Measurements from ENCODE around the gene TMF1.

The TMF1 gene

DNA sequence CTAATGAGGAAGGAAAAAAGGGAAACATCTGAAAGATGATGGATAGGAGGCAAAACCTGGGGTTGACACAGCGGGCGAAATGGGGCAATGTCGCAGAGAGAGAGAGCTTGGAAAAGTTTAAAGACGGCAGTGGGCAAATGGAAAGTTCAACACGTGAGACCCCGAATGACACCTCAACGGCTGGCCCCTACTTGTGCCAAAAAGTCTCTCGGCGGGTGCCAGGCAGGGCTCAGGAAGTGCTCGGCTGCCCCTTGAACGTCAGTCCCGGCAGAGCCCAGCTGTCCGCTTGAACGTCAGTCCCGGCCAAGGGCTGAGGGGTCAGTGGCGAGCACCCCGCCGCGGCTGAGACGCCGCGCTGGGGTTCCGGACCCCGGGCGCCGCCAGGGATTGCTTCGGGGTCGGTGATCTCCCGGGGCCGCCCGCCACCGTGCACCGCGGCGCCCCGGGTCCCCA, 39.3 kb downstream of the TMF1 start:
- no peaks in the 10 kb centered on the region for H3K9me3 ChIP-seq (ENCODE audit: control insufficient read depth, insufficient read depth, low read length)
- H3K9me2 ChIP-seq (replicated peaks; ENCODE audit: control insufficient read depth, low read length), result no peaks in the 10 kb centered on the region
- peaks cover 3% of the 10 kb centered on the region; the same call in 1 of the 2 replicates for H3K36me3 ChIP-seq (ENCODE audit: control insufficient read depth, low read length)
- 0 out of 2 replicates have a peak, but pooled peaks cover 4% of the 10 kb centered on the region for H3F3A ChIP-seq (ENCODE audit: control insufficient read depth, insufficient read depth)
- no peaks in the 10 kb centered on the region for H3K27me3 ChIP-seq (ENCODE audit: control insufficient read depth, low read length)
- H3K4me1 ChIP-seq (ENCODE audit: control insufficient read depth, low read length), result peaks cover 27% of the 10 kb centered on the region
- no peaks in the 10 kb centered on the region; the same call in 1 of the 2 replicates for H3K79me2 ChIP-seq (ENCODE audit: control insufficient read depth, low read length)
- peak overlapping the region; percentile 74 for H3K4me3 ChIP-seq (ENCODE audit: low read length)
- TF ChIP-seq CTCF (IDR thresholded peaks at IDR 0.05; ENCODE audit: low read depth, low read length, poor library complexity, severe bottlenecking) (no peak), EZH2phosphoT487 (IDR thresholded peaks at IDR 0.05; ENCODE audit: borderline replicate concordance, low read length) (no peak)
- no peaks in the 10 kb centered on the region for H4K20me1 ChIP-seq (ENCODE audit: control insufficient read depth, insufficient read depth, low read depth, low read length)
- H3K4me2 ChIP-seq (ENCODE audit: low read length), result peak overlapping the region; percentile 93
- H3K27ac ChIP-seq (ENCODE audit: low read depth, low read length), result no peak overlapping the region

DNA sequence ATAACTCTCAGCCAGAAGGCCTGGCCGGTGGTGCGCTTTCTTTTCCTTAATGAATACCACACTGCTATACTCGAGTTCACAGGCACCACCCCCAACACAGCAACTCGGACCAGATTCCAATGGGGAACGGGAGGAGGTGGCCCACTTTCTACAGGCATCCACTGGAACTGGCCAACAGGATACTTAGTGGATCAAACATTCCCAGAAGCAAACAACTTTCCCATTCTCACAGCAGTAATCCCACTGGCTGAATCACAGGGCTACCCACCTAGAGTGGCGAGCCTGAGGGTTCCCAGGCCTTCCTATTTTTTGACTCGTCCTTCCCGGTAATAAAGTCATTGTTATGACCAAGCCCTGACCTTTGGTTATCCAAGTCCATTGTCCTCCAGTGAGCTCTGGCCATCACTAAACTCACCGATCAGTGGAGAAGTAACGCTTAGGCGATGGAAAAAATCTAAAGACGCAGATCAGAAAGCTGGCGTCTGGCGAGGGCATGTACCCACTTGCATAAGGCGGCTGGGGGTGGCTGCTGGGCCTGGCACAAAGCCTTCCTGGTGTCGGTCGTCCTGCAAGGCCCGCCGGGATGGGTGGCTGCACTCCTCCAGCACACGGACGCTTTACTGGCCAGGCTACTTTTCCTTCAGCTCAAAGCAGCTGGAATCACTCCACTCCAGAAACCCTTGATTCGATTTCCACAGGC, 39.9 kb downstream of the TMF1 start:
- no peaks in the 10 kb centered on the region for H3K9me3 ChIP-seq (ENCODE audit: control insufficient read depth, insufficient read depth, low read length)
- no peak overlapping the region for H3K27ac ChIP-seq (ENCODE audit: low read depth, low read length)
- H3K36me3 ChIP-seq (ENCODE audit: control insufficient read depth, low read length), result peaks cover 3% of the 10 kb centered on the region; the same call in 1 of the 2 replicates
- H3K79me2 ChIP-seq (ENCODE audit: control insufficient read depth, low read length), result no peaks in the 10 kb centered on the region; the same call in 1 of the 2 replicates
- H3K4me1 ChIP-seq (ENCODE audit: control insufficient read depth, low read length), result peaks cover 27% of the 10 kb centered on the region
- TF ChIP-seq EZH2phosphoT487 (IDR thresholded peaks at IDR 0.05; ENCODE audit: borderline replicate concordance, low read length), result no peak
- no peak for TF ChIP-seq CTCF (IDR thresholded peaks at IDR 0.05; ENCODE audit: low read depth, low read length, poor library complexity, severe bottlenecking)
- no peaks in the 10 kb centered on the region for H4K20me1 ChIP-seq (ENCODE audit: control insufficient read depth, insufficient read depth, low read depth, low read length)
- H3K9me2 ChIP-seq (replicated peaks; ENCODE audit: control insufficient read depth, low read length), result no peaks in the 10 kb centered on the region
- peak overlapping the region; percentile 74 for H3K4me3 ChIP-seq (ENCODE audit: low read length)
- peak overlapping the region; percentile 93 for H3K4me2 ChIP-seq (ENCODE audit: low read length)
- H3K27me3 ChIP-seq (ENCODE audit: control insufficient read depth, low read length), result no peaks in the 10 kb centered on the region
- 0 out of 2 replicates have a peak, but pooled peaks cover 4% of the 10 kb centered on the region for H3F3A ChIP-seq (ENCODE audit: control insufficient read depth, insufficient read depth)

GRCh38 chr3:69011096-69011730, 40.9 kb downstream of the TMF1 start:
- H3K4me2 ChIP-seq (ENCODE audit: low read length), result no peak overlapping the region
- H3K36me3 ChIP-seq (ENCODE audit: control insufficient read depth, low read length), result peaks cover 7% of the 10 kb centered on the region; the same call in 1 of the 2 replicates
- no peaks in the 10 kb centered on the region for H3K9me2 ChIP-seq (replicated peaks; ENCODE audit: control insufficient read depth, low read length)
- no peaks in the 10 kb centered on the region for H3F3A ChIP-seq (ENCODE audit: control insufficient read depth, insufficient read depth)
- no peaks in the 10 kb centered on the region; the same call in 1 of the 2 replicates for H3K79me2 ChIP-seq (ENCODE audit: control insufficient read depth, low read length)
- TF ChIP-seq EZH2phosphoT487 (IDR thresholded peaks at IDR 0.05; ENCODE audit: borderline replicate concordance, low read length) (no peak), CTCF (IDR thresholded peaks at IDR 0.05; ENCODE audit: low read depth, low read length, poor library complexity, severe bottlenecking) (no peak)
- H4K20me1 ChIP-seq (ENCODE audit: control insufficient read depth, insufficient read depth, low read depth, low read length), result no peaks in the 10 kb centered on the region; the same call in 1 of the 2 replicates
- no peak overlapping the region for H3K27ac ChIP-seq (ENCODE audit: low read depth, low read length)
- no peaks in the 10 kb centered on the region for H3K9me3 ChIP-seq (ENCODE audit: control insufficient read depth, insufficient read depth, low read length)
- H3K27me3 ChIP-seq (ENCODE audit: control insufficient read depth, low read length), result no peaks in the 10 kb centered on the region
- H3K4me1 ChIP-seq (ENCODE audit: control insufficient read depth, low read length), result peaks cover 27% of the 10 kb centered on the region
- H3K4me3 ChIP-seq (ENCODE audit: low read length), result no peak overlapping the region
